HPDE6-E6E7 (cell line): ENCODE results near the gene HMBS.
"Not testable (repeated sequence)": the region's sequence is repeated elsewhere in the genome, so short reads cannot be mapped to it uniquely, and the experiment has no call there.

Experiments
- DNase-seq: peaks from one replicate; pipeline ENCODE4 v3.0.0; 2011; ENCODE audit warnings: missing footprints; ENCODE audit errors: extremely low spot score

Gene HMBS

GRCh38 chr11:119118227-119118626, 33.5 kb downstream of the HMBS start:
- no peak for DNase-seq

DNA sequence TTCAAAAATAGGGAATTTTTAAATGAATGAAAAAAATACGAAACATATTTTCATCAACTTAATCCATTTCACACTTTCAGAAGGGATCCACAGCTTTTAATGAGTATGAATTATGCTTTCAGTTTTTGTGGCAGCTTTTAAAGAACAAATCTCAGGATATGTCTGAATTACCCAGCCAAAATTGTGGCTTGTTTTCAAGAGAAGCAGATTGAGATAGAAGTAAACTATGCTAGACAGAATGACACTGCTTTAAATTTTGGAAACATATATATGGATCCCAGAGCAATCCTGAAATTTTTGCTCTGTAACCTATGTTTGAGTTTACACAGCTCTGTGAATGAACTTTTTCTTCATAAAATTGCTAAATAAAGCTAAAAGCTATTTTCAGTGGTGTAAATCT, 34.3 kb downstream of the HMBS start:
- no peak for DNase-seq

DNA sequence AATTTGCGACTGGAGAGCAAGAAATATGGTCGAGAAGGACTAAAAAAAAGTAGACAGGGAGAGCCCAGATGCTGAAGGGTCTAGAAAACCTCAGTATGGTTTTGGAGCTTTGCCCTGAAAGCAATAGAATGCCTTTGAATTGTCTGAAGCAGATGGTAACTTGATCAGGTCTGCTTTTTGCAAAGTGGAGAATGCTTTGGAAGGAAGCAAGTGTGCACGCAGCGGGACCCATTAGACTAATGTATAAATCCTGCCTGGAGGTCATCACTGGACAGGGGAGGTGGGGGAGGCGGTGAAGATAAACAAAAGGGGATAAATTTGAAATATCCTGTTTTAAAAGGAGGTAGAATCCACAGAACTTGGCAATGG, 35.9 kb downstream of the HMBS start:
- DNase-seq = no peak

DNA sequence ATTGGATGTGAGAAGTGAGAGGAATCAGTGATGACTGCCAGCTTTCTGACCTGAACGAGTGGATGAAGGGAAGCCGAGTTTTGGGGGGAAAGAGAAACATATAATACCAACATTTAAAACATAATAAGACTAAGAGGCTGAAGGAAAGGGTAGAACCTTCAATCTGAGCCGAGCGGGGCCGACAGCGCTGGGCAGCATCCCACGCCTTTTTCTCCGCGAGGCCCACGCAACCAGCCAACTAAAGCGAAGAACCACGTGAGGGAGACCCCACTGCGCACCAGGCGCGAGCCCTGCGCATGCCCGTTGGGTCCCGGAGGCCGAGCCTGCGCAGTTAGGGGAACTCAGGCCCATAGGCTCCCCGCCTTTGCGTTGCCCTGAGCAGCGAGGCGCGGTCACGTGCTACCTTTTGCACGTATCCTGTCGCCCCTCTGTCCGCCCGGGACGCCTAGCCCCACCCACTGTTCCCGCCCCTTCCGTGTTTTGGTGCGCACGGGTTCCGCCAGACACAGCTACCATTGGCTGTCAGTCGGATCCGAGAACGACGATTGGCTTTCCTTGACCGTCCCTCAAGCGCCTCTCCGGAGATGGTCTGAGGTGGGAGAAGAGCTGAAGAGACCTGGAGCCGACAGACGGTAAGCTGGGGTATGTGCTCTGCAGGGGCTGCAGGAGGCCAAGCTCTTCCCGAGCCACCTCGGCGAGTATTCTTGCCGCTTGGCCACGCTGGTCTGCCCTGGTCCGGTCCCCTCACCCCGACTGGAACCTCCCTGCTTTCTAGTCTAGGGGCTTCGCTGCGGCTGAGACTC, 36.5 kb downstream of the HMBS start, which contains the start of gene HINFP:
Gene HINFP (plus strand): TSS at position 573 of the 803 bp plus-strand sequence. CDS start 5,365 bp downstream, outside the sequence.
- DNase-seq = peak; percentile 99

GRCh38 chr11:119121811-119122124, 37.1 kb downstream of the HMBS start:
- peak; percentile 33 for DNase-seq

DNA sequence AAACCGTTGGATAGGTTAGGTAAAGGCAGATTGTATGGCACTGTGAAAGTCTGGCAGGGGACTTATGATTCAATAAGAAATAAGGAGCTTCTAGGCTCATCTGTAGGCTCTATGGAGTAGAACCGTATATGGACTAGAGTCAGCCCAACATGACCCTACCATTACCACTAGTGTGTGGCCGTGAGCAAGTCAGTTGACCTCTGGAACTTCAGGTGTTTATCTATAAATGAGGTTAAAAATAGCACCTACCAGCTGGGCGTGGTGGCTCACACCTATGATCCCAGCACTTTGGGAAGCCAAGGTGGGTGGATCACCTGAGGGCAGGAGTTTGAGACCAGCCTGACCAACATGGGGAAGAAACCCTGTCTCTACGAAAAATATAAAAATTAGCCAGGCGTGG, 41.1 kb downstream of the HMBS start:
- DNase-seq = no peak

- DNase-seq = no peak
Observed at GRCh38 chr11:119126675-119127268, 42.1 kb downstream of the HMBS start.

GRCh38 chr11:119130662-119131061, 46.0 kb downstream of the HMBS start:
- no peak for DNase-seq

DNA sequence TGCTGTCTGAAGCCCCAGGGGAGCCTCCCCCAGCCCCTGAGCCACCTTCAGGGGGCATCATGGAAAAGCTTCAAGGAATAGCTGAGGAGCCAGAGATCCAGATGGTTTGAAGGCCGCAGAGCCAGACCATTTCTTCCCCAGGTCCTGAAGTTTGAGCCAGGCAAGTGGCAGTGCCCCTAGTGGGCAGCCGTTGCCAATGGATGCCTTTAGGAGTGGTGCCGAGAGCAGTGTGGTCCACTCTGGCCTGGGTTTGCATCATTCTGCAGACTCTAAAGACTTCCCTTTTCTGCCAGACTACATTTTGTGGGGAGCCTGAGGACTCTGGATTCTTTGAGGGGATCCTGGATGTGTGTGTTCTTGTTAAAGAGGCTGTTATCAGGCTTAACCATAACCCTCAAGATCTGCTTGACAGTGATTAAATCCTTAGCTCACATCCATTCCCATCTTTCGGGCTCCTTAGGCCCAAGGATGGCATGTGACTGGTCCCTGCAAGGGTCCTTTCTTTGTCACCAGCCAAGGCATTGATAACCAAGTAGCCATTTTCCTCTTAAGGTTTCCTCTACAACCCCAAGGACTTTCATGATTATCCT, 49.8 kb downstream of the HMBS start:
- DNase-seq = no peak

DNA sequence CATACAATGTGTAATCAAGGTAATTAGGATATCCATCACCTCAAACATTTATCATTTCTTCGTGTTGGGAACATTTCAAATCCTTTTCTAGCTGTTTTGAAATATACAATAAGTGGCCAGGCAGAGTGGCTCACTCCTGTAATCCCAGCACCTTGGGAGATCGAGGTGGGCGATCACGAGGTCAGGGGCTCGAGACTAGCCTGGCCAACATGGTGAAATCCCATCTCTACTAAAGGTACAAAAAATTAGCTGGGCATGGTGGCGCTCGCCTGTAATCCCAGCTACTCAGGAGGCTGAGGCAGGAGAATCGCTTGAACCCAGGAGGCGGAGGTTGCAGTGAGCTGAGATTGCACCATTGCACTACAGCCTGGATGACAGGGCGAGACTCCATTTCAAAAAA, 54.6 kb downstream of the HMBS start:
- not testable (repeated sequence) for DNase-seq
